Adrenal gland (tissue), 5 donors: ENCODE data around the gene GABRR3.

Experiments
- POLR2A ChIP-seq, 2 donors: fragments of 450-650 bp; IDR thresholded peaks; one replicate each; pipeline ENCODE4 v1.6.1; 2017; ENCODE audit warnings: antibody characterized with exemption in 2 of 2, mild to moderate bottlenecking in 2 of 2, moderate library complexity in 1 of 2
- TF ChIP-seq, protein P1 (sequence below), 6 experiments: fragments of 450-650 bp in 4 of 6; fragments of 200-600 bp in 2 of 6; sonication (generic) in 1 of 6; IDR thresholded peaks; 1 replicate in 5 of 6; 2 replicates in 1 of 6; pipeline versions ENCODE4 v1.5.1 to v1.8.0; 2016 to 2021; ENCODE audit warnings: antibody characterized with exemption in 6 of 6, mild to moderate bottlenecking in 2 of 6, moderate library complexity in 1 of 6
- donor health status: DM: no; HTN: no; CAD: no.

DNA sequence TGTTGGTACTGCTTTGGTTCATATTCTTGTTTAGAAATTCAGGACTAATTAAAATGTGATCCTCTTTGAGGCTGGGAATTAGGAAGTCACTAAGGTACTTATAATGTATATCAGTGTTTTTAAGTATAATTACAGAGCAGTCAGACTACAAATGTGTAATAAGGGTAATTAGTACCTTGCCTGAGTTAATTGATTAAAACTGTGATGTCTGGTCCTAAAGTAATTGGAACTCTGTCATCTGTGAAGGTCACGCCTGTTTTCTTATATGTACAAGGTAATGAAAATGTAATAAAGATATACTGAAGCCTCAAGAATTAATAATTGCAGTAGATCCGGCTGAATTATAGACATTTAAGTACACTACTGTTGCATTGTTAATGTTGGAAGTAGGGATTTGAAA is 95.7 kb downstream of the GABRR3 start:
- TF ChIP-seq, protein P1, sequence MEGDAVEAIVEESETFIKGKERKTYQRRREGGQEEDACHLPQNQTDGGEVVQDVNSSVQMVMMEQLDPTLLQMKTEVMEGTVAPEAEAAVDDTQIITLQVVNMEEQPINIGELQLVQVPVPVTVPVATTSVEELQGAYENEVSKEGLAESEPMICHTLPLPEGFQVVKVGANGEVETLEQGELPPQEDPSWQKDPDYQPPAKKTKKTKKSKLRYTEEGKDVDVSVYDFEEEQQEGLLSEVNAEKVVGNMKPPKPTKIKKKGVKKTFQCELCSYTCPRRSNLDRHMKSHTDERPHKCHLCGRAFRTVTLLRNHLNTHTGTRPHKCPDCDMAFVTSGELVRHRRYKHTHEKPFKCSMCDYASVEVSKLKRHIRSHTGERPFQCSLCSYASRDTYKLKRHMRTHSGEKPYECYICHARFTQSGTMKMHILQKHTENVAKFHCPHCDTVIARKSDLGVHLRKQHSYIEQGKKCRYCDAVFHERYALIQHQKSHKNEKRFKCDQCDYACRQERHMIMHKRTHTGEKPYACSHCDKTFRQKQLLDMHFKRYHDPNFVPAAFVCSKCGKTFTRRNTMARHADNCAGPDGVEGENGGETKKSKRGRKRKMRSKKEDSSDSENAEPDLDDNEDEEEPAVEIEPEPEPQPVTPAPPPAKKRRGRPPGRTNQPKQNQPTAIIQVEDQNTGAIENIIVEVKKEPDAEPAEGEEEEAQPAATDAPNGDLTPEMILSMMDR (IDR thresholded peaks at IDR 0.05): no peak
- TF ChIP-seq POLR2A (IDR thresholded peaks at IDR 0.05): no peak
